Measurements from ENCODE around the gene TBXAS1. TPM values are rescaled to one million over a fixed set of nuclear protein-coding genes. Genes with fewer than 3 reads are reported as not detected.

The TBXAS1 gene
- total RNA-seq, 1 donor from 2014 or later = 35.5 TPM

Other genes with a start within 250 kb of the TBXAS1 start
- 22.7 and 186 TPM in 2 replicates for gene HIPK2, start 51.3 kb upstream of the TBXAS1 start, total RNA-seq
- gene PARP12, start 233.7 kb downstream of the TBXAS1 start, total RNA-seq = 37.9 and 61.8 TPM in 2 replicates

Data from renal cortical epithelial cell (primary cell).